GM12801 (cell line): ENCODE results near the gene SEC24D.

ENCODE experiments used
- TF ChIP-seq, protein P1 (sequence below): IDR thresholded peaks from one replicate; pipeline ENCODE4 v1.5.1; 2011; ENCODE audit warnings: control low read depth; ENCODE audit not compliant: insufficient read length; ENCODE audit errors: extremely low read depth

Gene SEC24D

DNA sequence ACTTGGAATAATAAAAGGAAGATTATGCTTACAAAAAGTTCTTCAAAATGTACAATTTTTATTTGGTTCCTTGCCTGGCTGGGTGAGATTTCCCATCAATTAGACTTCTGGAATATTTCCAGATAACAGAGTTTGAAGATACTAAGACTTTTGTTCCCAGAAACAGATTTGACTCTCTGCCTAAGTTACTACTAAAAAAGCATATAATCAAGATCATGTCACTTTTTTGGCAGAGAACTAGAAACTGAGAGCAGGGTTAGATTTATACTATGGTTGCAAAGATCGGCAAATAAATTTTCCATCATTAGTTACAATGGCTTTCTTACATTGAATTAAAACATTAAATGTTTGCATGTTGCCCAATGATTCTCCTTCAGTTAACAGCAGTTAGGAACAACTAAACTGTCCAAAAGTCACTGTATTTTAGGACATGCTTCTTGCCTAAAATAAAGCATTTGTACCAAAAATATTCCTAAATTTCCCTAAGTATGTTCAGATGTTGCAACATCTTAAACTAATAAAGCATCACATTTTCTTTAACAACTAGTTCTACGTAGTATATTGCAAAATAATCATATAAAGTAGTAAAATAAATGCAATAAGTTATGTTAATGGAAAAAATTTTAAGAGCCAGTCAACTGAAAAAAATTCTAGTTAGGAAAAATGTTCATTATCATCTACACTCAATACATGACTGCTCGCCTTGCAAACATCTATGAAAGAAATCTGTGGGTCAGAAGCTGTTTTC lies 73.0 kb downstream of the SEC24D start:
- TF ChIP-seq, protein P1, sequence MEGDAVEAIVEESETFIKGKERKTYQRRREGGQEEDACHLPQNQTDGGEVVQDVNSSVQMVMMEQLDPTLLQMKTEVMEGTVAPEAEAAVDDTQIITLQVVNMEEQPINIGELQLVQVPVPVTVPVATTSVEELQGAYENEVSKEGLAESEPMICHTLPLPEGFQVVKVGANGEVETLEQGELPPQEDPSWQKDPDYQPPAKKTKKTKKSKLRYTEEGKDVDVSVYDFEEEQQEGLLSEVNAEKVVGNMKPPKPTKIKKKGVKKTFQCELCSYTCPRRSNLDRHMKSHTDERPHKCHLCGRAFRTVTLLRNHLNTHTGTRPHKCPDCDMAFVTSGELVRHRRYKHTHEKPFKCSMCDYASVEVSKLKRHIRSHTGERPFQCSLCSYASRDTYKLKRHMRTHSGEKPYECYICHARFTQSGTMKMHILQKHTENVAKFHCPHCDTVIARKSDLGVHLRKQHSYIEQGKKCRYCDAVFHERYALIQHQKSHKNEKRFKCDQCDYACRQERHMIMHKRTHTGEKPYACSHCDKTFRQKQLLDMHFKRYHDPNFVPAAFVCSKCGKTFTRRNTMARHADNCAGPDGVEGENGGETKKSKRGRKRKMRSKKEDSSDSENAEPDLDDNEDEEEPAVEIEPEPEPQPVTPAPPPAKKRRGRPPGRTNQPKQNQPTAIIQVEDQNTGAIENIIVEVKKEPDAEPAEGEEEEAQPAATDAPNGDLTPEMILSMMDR: no peak

DNA sequence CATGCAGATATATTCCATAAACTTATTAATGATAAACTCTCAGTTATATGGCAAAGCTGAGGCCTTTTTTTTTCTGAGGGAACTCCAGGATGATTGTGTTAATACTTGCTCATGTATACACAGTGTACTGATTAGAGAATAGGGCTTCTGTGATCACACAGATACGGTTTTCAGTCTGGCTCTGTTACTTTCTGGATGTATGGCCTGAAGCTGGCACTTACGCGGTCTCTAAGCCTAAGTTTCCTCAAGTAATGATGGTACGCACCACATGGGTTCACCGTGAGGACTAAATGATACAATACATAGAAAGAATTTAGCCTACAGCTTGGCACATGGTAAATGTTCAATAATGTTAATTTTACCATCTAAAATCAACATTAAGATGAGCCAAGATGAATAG lies 73.8 kb downstream of the SEC24D start:
- TF ChIP-seq, protein P1: no peak

DNA sequence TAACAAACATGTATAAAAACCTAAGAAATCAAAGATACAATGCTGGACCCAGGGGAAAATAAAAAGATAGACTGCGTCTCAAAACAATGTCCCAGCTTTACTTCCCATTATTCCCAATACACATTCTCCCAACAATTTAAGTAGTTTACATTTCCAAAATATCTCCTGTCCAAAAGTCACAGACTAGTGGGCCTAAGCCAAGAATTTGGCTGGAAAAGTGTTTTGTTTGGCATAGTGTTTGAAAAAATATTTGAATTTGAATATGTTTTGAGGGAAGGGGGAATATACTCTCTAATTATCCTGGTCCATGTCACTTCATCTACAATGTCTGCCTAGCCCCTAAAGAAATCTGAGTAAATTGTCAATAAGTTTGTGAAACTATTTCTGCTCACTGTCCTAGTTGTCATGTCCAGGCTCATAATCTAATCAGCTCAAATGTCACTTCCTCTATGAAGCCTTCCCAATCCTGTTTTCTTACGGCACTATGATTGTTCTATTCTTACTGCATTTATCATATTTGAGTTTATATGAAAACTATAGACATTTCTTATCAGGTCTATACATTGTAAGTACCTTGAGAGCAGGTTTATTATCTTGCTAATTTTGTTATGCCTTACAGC lies 74.4 kb downstream of the SEC24D start:
- TF ChIP-seq, protein P1: no peak

DNA sequence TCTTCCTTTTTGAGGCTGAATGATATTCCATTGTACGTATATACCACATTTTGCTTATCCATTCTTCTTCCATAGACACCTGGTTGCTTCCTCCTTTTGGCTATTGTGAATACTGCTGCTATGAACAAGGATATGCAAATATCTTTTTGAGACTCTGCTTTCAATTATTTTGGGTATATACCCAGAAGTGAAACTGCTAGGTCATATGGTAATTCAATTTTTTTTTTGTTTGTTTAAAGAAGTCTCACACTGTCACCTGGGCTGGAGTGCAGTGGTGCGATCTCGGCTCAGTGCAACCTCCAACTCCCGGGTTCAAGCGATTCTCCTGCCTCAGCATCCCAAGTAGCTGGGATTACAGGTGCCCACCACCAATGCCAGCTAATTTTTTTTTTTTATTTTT lies 75.4 kb downstream of the SEC24D start:
- TF ChIP-seq, protein P1: no peak

DNA sequence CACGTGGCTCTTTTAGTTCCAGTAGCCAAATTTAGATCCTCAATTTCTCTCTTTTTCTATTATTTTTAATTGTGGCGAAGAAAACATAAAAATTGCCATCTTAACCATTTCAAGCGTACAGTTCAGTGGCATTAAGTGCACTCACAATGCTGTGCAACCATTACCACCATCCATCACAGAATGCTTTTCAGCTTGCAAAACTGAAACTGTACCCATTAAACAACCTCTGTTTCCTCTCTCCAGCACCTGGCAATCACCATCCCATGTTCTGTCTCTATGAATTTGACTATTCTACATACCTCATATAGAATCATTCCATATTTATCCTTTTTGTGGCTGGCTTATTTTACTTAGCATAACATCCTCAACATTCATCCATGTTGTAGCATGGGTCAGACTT lies 75.8 kb downstream of the SEC24D start:
- TF ChIP-seq, protein P1: no peak

DNA sequence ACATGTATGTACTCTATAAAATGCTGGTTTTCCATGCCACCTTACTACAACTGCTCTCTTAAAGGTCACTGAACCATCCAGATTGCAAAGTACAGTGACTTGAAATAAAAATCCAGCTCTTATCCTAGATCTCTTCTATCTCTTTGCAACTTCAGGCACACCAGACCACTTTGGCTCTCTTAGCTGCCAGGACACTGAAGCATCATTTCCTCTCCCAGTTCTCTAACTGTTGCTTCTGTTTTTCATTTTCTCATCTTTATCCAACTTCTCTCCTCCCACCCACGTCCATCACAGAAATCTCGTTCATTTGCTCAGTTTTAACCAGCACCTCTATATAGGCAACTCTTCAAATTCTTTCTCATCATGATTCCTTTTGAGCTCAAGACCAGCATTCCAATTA lies 76.4 kb downstream of the SEC24D start:
- TF ChIP-seq, protein P1: no peak

DNA sequence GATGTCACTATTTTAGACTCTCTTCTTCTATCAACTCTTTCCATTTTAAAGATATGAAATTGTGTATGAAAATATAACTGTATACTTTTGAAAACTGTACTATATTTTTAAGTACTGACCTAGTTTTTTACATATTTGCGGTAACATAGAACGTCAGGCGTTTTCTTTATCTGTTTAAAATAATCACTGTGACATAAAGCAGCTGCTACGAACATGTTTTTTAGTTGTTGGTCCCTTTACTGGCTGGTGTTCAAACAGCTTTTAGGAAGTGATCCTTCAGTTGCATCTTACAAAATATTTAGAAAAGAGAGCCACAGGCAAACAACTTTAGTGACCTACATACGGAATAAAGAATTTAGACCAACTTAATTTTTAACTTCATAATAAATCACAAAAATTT lies 77.6 kb downstream of the SEC24D start:
- TF ChIP-seq, protein P1: no peak
